Calu3 (cell line): ENCODE measurements around the gene ROBO3. TPM values are rescaled to one million over a fixed set of nuclear protein-coding genes. Genes with fewer than 3 reads are reported as not detected.

ENCODE experiments used
- BruUV-seq: library from RNA; stranded (reverse); fragments of 400-500 nt; replicated peaks from 2 replicates; lab custom pipeline; 2021; lab: Mats Ljungman, UMichigan
- CTCF ChIA-PET: fragments of 300-600 bp; sonication (Branson Sonifier 250); formaldehyde crosslinking; loops from one replicate; lab custom pipeline; 2022; ENCODE audit warnings: antibody characterized with exemption; lab: Charles Lee
- DNase-seq: peaks from one replicate; pipeline ENCODE4 v3.0.0; 2022
- H3K27ac Mint-ChIP-seq: one replicate; pipeline ENCODE4 v1.8.0; 2022; ENCODE audit warnings: mixed read lengths; ENCODE audit not compliant: unreplicated experiment
- H3K27me3 Mint-ChIP-seq: one replicate; pipeline ENCODE4 v1.8.0; 2022; ENCODE audit warnings: mixed read lengths; ENCODE audit not compliant: unreplicated experiment
- H3K36me3 Mint-ChIP-seq: one replicate; pipeline ENCODE4 v1.8.0; 2022; ENCODE audit warnings: mild to moderate bottlenecking, moderate library complexity, mixed read lengths; ENCODE audit not compliant: insufficient read depth, unreplicated experiment
- H3K4me1 Mint-ChIP-seq: one replicate; pipeline ENCODE4 v1.8.0; 2022; ENCODE audit warnings: mild to moderate bottlenecking, low read depth, mixed read lengths; ENCODE audit not compliant: unreplicated experiment
- H3K4me3 Mint-ChIP-seq: one replicate; pipeline ENCODE4 v1.8.0; 2022; ENCODE audit warnings: mild to moderate bottlenecking, low read depth, moderate library complexity, mixed read lengths; ENCODE audit not compliant: unreplicated experiment
- H3K9me3 Mint-ChIP-seq: one replicate; pipeline ENCODE4 v1.8.0; 2022; ENCODE audit warnings: low read depth, mixed read lengths; ENCODE audit not compliant: unreplicated experiment
- intact Hi-C: fragments of 100-400 bp; cut with micrococcal nuclease; formaldehyde crosslinking; loops from one replicate; pipeline ENCODE4 v1.10.0; 2022; ENCODE audit not compliant: unreplicated experiment
- total RNA-seq: library from RNA; stranded (reverse); gene quantifications from 2 replicates; pipeline ENCODE4 v1.2.3, GENCODE V29; 2022
- TF ChIP-seq, protein P1 (sequence below): fragments of 200-600 bp; IDR thresholded peaks from one replicate; pipeline ENCODE4 v1.8.0; 2022; ENCODE audit warnings: antibody characterized with exemption; ENCODE audit not compliant: unreplicated experiment

ROBO3 gene
- total RNA-seq, 1 experiment from 2014 or later = 0.99 TPM

DNA sequence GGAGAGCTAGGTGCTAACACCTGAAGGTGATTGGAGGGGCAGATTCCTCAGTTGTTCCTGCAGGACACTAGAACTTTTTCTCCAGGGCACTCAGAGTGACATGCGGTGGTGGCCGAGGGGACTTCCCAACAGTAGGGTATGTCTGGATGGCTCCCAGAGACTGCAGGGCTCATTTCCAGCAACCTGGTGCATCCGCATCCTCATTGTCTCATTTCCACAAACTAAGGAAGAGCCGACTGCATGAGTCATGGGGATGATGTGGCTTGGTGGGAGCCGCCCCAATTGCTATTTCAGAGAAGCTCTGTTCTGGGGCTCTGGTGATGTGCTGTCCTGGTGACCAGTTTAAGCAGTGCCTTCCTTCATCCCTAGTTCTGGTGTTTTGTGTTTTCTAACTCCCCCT is 35.2 kb downstream of the ROBO3 start:
- TF ChIP-seq, protein P1, sequence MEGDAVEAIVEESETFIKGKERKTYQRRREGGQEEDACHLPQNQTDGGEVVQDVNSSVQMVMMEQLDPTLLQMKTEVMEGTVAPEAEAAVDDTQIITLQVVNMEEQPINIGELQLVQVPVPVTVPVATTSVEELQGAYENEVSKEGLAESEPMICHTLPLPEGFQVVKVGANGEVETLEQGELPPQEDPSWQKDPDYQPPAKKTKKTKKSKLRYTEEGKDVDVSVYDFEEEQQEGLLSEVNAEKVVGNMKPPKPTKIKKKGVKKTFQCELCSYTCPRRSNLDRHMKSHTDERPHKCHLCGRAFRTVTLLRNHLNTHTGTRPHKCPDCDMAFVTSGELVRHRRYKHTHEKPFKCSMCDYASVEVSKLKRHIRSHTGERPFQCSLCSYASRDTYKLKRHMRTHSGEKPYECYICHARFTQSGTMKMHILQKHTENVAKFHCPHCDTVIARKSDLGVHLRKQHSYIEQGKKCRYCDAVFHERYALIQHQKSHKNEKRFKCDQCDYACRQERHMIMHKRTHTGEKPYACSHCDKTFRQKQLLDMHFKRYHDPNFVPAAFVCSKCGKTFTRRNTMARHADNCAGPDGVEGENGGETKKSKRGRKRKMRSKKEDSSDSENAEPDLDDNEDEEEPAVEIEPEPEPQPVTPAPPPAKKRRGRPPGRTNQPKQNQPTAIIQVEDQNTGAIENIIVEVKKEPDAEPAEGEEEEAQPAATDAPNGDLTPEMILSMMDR = no peak
- Mint-ChIP-seq H3K27ac (no peak overlapping the region), H3K4me3 (no peak overlapping the region), H3K36me3 (no peaks in the 10 kb centered on the region), H3K27me3 (peaks cover 73% of the 10 kb centered on the region), H3K4me1 (no peaks in the 10 kb centered on the region), H3K9me3 (no peaks in the 10 kb centered on the region)
- no TSS peak for BruUV-seq
- intact Hi-C loops = no loop called here
- DNase-seq = no peak
- CTCF ChIA-PET = no interaction called here

DNA sequence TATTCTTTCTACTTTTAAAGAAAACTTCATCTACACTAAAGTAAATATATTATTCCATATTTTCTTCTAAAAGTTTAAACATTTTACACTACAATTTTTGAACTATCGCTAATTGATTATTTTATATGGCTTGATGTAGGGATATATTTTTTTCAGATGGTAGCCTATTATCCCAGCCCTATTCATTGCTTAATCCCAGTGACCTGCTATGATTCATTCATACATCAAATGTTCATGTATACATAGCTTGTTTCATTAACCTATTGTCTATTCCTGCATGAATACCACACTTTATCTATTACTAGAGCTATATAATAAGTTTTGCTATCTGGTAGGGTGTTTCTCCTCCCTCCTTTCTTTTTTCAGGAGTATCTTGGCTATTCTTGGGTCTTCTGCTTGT is 37.4 kb downstream of the ROBO3 start:
- Mint-ChIP-seq H3K9me3 (no peaks in the 10 kb centered on the region), H3K27ac (no peak overlapping the region), H3K4me3 (no peak overlapping the region), H3K36me3 (no peaks in the 10 kb centered on the region), H3K4me1 (no peaks in the 10 kb centered on the region), H3K27me3 (peaks cover 55% of the 10 kb centered on the region)
- CTCF ChIA-PET = no interaction called here
- no TSS peak for BruUV-seq
- intact Hi-C loops = no loop called here
- TF ChIP-seq, protein P1 = no peak
- DNase-seq = no peak

DNA sequence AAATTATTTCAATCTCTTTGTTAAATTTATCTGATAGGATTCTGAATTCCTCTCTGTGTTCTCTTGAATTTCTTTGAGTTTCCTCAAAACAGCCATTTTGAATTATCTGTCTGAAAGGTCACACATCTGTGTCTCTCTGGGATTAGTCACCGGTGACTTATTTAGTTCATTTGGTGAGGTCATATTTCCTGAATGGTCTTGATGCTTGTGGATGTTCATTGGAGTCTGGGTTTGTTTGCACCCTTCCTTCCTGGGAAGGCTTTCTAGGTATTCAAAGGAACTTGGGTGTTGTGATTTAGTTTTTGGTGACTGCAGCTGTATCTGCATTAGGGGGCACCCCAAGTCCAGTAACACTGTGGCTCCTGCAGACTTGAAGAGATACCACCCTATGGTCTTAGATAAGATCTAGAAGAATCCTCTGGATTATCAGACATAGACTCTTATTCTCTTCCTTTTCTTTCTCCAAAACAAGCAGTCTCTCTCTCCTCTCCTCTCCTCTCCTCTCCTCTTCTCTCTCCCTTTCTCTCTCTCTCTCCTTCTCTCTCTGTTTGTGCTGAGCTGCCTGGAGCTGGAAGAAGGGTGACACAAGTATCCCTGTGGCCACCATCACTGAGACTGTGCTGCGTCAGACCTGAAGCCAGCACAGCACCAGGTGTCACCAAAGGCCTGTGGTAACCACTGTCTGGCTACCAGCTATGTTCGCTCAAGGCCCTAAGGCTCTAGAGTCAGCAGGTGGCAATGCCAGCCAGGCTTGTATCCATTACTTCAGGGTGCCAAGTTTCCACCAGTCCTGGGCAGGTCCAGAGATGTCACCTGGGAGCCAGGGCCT is 50.5 kb downstream of the ROBO3 start:
- H3K36me3 Mint-ChIP-seq = no peaks in the 10 kb centered on the region
- intact Hi-C loops = no loop called here
- no peak overlapping the region for H3K4me3 Mint-ChIP-seq
- no peaks in the 10 kb centered on the region for H3K9me3 Mint-ChIP-seq
- CTCF ChIA-PET = no interaction called here
- H3K27ac Mint-ChIP-seq = no peak overlapping the region
- no TSS peak for BruUV-seq
- no peak for DNase-seq
- TF ChIP-seq, protein P1 = no peak
- H3K27me3 Mint-ChIP-seq = peaks cover 55% of the 10 kb centered on the region
- H3K4me1 Mint-ChIP-seq = no peaks in the 10 kb centered on the region

DNA sequence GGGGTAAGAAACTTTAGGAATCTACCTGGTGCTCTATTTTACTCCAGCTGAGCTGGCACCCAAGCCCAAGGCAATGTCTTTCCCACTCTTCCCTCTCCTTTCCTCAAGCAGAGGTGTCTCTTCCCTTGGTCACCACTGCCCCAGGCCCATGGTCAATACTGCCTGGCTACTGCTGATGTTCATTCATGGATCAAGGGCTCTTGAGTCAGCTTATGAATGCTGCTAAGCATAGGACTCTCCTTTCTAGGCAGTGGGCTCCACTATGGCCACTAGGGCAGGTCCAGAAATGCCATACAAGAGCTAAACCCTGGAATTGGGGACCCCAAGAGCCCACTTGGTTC is 51.1 kb downstream of the ROBO3 start:
- H3K4me1 Mint-ChIP-seq = no peaks in the 10 kb centered on the region
- H3K27me3 Mint-ChIP-seq = peaks cover 55% of the 10 kb centered on the region
- no peak for DNase-seq
- no peaks in the 10 kb centered on the region for H3K36me3 Mint-ChIP-seq
- intact Hi-C loops = no loop called here
- no peak overlapping the region for H3K27ac Mint-ChIP-seq
- H3K4me3 Mint-ChIP-seq = no peak overlapping the region
- TF ChIP-seq, protein P1 = no peak
- CTCF ChIA-PET = no interaction called here
- H3K9me3 Mint-ChIP-seq = no peaks in the 10 kb centered on the region
- BruUV-seq = no TSS peak
